ENCODE measurements around the gene PIGK.

- TF ChIP-seq RARB (CRISPR knock-in tag; IDR thresholded peaks at IDR 0.05) (no peak), ZFP30 (CRISPR knock-in tag; IDR thresholded peaks at IDR 0.05) (no peak), ISL1 (CRISPR knock-in tag; IDR thresholded peaks at IDR 0.05) (no peak), PATZ1 (CRISPR knock-in tag; IDR thresholded peaks at IDR 0.05; ENCODE audit: borderline replicate concordance) (no peak), CREB5 (CRISPR knock-in tag; IDR thresholded peaks at IDR 0.05; ENCODE audit: low read depth) (no peak), ZNF565 (CRISPR knock-in tag; conservative IDR thresholded peaks at IDR 0.05; ENCODE audit: low read depth) (no peak)
Measured at GRCh38 chr1:77089756-77090155, 129.5 kb downstream of the PIGK start.

Data from SK-N-SH treated with all-trans-retinoic acid at 6 μM for 48 hours (cell line).